Measurements from ENCODE around the gene BAHCC1. TPM values are rescaled to one million over a fixed set of nuclear protein-coding genes. Genes with fewer than 3 reads are reported as not detected.

Gene BAHCC1
- total RNA-seq, 1 donor from 2014 or later, result 4.8 TPM

DNA sequence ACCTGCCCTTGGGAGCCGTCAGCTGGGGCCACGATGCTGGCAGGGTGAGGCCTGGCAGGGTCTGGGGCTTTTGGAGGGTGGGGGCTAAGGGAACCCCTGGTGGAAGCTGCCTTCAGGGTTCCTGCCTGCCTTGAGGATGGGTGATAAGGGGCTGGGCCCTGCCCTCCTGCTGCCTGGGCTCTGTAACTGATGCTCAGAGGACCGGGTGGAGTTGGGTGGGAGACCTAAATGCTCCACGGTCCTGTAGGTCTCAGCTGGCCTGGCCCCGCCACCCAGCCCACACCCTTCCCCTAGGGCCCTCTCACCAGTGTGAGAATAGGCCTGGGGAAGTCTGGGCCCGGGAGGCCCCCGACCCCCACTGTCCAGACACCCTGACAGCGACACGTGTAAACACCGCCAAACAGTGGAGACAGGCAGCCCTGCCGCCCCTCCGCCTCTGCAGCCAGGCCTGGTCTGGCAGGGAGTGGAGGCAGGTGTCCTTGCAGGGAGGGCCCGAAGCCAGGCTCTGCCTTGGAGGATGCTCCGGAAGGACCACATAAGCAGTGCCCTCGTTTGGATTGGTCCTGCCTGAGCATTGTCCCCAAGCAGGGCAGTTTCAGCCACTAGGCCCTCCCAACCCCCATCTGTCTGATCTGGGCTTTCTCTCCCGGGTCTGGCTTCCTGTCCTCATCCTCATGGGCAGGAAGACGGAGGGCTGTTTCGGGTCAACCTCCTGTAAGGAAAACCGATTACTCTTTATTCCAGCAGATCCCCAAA is 6.5 kb upstream of the BAHCC1 start:
- H3K4me3 ChIP-seq (ENCODE audit: low read depth, low read length), result no peak overlapping the region
- DNase-seq (ENCODE audit: low read depth), result no peak
- TF ChIP-seq, protein P1, sequence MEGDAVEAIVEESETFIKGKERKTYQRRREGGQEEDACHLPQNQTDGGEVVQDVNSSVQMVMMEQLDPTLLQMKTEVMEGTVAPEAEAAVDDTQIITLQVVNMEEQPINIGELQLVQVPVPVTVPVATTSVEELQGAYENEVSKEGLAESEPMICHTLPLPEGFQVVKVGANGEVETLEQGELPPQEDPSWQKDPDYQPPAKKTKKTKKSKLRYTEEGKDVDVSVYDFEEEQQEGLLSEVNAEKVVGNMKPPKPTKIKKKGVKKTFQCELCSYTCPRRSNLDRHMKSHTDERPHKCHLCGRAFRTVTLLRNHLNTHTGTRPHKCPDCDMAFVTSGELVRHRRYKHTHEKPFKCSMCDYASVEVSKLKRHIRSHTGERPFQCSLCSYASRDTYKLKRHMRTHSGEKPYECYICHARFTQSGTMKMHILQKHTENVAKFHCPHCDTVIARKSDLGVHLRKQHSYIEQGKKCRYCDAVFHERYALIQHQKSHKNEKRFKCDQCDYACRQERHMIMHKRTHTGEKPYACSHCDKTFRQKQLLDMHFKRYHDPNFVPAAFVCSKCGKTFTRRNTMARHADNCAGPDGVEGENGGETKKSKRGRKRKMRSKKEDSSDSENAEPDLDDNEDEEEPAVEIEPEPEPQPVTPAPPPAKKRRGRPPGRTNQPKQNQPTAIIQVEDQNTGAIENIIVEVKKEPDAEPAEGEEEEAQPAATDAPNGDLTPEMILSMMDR (conservative IDR thresholded peaks at IDR 0.05; ENCODE audit: low read depth, low read length), result no peak

DNA sequence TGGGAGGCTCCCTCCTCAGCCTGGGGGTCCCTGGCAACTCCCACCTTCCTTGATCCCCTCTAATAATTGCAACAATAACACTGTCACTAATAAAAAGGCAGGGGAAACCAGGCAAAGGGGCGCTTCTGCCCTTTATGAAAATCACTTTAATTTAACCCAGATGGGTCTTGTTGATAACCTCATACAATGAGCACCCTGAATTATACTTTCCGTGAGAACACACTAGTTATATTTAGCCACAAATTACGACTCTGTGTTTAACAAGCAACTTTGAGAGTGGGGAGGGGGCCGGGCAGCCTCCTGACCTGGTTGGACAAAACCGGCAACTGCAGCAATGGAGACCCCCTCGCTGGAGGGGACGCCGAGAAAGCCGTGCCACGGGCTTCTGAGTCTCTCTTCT is 5.7 kb upstream of the BAHCC1 start:
- DNase-seq (ENCODE audit: low read depth), result no peak
- no peak overlapping the region for H3K4me3 ChIP-seq (ENCODE audit: low read depth, low read length)
- TF ChIP-seq, protein P1 (conservative IDR thresholded peaks at IDR 0.05; ENCODE audit: low read depth, low read length), result no peak

DNA sequence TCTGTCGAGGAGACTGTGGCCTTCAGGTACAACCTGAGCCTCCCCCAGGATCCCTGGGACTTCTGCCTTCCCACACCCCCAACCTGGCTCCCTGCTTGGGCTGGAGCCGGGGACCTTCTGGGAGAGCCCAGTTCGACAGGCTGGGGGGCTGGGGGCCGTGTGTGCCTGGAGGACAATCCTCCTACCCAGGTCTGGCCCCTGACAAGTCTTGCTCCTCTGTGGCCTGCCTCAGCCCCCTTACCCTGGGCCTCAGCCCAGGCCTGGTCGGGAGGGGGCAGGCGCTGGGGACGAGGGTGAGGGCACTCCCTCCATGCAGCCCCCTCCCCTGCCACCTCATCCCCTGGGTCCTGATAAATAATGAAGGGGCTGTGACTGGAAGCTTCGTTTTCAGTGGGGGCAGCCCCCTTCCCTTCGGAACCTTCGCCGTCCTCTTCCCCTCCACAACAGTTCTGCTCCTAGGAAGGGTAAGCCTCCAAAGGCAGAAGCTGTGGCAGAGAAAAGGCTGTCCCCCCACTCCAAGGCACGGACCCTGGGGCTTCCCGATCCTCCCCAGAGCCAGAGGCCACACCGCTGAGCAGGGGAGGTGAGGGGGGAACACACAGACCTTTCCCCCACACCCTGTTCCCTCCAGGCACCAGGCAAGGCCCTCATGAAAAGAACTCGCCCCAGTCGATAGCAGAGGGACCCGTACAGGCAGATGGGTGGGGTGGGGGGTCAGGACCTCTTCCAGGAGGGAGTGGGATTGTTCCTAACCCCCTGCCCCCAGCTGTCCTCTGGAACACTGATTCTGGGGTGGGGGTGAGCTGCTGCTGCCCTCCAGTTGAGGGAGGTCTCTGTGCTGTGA is 5.0 kb upstream of the BAHCC1 start:
- H3K4me3 ChIP-seq (ENCODE audit: low read depth, low read length), result no peak overlapping the region
- no peak for DNase-seq (ENCODE audit: low read depth)
- TF ChIP-seq, protein P1 (conservative IDR thresholded peaks at IDR 0.05; ENCODE audit: low read depth, low read length), result no peak

DNA sequence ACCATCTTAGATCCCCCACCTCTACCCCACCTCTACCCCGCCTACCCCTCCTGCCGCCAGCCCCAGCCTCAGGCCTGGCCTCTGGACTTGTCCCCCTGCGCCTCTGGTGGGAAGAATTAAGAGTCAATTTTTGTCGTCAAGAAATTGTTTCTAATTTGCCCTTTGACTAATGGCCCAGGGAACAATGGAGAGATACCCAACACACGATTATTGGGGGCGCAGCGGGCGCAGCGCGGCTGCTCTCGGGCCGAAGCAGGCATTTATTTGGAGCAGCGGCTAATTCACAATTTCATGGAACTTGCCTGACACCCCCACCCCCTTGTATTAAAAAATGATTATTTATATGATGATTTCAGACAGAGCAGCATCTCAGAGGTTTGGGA is 4.4 kb upstream of the BAHCC1 start:
- no peak overlapping the region for H3K4me3 ChIP-seq (ENCODE audit: low read depth, low read length)
- TF ChIP-seq, protein P1 (conservative IDR thresholded peaks at IDR 0.05; ENCODE audit: low read depth, low read length), result no peak
- DNase-seq (ENCODE audit: low read depth), result no peak

DNA sequence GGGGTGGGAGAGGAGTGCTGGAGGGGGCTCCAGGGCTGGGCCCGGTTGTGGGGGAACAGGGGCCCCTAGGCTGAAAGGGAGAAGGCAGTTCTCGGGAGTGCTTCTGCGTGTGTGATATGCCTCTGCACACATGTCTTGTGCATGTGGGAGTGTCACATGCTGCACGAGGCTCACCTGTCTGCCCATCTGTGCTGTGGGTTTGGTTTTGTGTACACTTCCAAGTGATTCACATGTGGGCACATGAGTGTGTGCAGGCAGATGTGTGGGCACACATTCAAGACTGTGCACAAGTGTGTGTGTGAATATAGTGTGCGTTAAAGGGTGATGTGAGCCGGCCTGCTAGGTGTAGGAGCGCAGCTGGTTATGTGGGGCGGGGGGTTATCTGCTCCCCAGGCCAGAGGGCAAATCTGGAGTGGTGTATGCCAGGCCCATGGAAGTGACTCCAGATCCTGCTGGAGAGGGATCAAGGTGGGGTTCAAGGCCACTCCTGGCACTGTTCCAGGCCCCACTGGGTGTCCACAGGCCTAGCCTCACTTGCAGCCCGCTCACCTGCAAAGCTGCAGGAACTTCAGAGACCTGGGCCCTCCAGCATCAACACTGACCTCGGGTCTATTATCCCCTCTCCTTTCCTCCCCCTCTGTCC is 3.8 kb upstream of the BAHCC1 start:
- peak overlapping the region; percentile 74 for H3K4me3 ChIP-seq (ENCODE audit: low read depth, low read length)
- TF ChIP-seq, protein P1 (conservative IDR thresholded peaks at IDR 0.05; ENCODE audit: low read depth, low read length), result no peak
- no peak for DNase-seq (ENCODE audit: low read depth)

DNA sequence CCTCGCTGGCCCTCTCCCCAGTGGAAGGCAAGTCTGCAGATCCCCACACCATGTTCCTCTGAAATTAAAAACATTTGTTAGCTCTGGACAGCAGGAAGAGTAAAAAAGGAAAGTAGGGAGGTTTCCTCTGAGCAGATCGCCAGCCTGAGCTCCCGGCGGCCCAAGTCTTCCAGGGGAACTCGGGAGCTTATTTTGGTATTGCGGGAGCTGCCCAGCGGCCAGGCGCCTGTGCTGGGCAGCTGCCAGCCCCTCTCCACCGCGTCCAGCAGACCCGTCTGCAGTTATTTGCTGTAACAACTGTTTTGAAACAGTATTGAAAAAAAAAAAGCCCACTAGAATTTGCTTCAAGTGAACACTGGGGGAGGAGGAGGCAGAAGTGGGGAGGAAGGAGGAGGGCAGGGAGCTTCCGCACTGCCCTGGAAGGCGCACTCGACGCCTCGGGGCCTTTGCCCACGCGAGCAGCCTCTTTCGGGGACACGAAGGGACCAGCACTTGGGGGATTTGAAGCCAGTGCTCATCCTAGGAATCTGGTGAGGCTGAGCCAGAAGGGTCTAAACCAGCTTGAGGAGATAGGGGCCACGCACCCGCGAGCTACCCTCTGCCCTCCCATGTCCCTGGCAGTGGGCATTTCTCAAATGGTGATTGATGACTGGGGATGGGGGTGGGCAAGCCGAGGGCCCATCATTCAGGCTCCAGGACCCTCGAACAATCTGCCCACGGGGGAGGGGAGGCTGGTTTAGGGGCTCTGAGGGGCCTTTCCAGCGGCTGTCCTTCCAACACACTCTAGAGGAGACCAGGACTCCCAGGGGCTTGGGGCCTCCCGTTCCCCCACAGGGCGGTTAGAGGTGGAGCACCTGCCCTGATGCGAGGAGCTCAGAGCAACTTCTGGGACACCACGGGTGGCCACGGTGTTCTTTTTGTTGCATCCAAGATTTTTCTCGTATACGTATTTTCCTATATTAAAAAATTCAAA is 3.0 kb upstream of the BAHCC1 start:
- H3K4me3 ChIP-seq (ENCODE audit: low read depth, low read length), result peak overlapping the region; percentile 74
- TF ChIP-seq, protein P1 (conservative IDR thresholded peaks at IDR 0.05; ENCODE audit: low read depth, low read length), result no peak
- no peak for DNase-seq (ENCODE audit: low read depth)

Measured in epithelial cell of proximal tubule (primary cell).